ENCODE measurements around the gene RGS19. TPM values are rescaled to one million over a fixed set of nuclear protein-coding genes. Genes with fewer than 3 reads are reported as not detected.
"Not testable (repeated sequence)": the region's sequence is repeated elsewhere in the genome, so short reads cannot be mapped to it uniquely, and the experiment has no call there.

Gene RGS19
- total RNA-seq, 1 donor: 9.8 TPM

DNA sequence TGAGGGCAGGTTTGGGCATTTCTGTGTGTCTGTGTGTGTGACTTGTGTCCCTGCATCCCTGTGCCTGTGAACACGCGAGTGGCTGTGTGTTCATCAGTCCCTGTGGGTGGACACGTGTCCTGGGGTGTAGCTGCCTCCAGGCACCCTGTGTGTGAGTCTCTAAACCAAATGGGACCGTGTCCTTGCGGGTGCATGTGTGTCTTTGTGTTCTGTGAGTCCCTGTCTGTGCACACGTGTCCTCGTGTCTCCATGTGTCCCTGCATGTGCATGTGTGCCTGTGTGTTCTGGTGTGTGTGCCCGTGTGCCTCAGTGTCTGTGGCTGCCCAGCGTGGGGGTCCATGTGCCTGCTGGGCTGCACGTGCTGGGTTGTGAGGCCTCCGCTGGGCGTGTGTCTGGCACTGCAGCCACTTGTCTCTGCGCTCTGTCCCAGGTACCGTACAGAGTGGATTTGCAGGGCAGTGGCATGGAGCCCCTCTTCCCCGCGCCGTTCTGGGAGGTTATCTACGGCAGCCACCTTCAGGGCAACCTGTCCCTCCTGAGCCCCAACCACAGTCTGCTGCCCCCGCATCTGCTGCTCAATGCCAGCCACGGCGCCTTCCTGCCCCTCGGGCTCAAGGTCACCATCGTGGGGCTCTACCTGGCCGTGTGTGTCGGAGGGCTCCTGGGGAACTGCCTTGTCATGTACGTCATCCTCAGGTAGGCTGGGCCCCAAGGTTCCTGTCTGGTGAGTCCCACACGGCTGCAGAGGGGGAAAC lies 13.1 kb upstream of the RGS19 start:
- no peak for DNase-seq (ENCODE audit: low read depth)
- TF ChIP-seq, protein P1, sequence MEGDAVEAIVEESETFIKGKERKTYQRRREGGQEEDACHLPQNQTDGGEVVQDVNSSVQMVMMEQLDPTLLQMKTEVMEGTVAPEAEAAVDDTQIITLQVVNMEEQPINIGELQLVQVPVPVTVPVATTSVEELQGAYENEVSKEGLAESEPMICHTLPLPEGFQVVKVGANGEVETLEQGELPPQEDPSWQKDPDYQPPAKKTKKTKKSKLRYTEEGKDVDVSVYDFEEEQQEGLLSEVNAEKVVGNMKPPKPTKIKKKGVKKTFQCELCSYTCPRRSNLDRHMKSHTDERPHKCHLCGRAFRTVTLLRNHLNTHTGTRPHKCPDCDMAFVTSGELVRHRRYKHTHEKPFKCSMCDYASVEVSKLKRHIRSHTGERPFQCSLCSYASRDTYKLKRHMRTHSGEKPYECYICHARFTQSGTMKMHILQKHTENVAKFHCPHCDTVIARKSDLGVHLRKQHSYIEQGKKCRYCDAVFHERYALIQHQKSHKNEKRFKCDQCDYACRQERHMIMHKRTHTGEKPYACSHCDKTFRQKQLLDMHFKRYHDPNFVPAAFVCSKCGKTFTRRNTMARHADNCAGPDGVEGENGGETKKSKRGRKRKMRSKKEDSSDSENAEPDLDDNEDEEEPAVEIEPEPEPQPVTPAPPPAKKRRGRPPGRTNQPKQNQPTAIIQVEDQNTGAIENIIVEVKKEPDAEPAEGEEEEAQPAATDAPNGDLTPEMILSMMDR (IDR thresholded peaks at IDR 0.05; ENCODE audit: insufficient read depth, low read length): no peak
- no peak overlapping the region for H3K4me3 ChIP-seq (ENCODE audit: low read depth, low read length)

DNA sequence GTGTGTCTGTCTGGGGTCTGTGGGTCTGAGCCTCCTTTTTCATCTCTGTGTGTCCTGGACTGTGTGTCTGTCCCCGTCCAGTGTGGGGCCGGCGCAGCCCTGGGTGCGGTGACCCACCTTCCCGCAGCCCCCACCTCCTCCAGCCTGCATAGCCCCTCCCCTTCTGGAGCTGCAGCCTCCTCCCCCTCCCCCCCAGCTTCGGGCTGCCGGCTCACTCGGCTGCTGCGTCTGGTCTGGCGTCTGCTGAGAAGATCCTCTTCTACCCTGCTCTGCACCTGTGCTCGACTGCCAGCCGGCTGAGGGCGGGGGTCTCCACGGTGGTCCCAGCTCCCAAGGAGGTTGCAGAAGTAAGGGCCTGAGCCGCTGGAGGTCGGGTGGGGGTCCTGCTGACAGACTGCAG lies 12.5 kb upstream of the RGS19 start:
- TF ChIP-seq, protein P1 (IDR thresholded peaks at IDR 0.05; ENCODE audit: insufficient read depth, low read length): no peak
- DNase-seq (ENCODE audit: low read depth): no peak
- no peak overlapping the region for H3K4me3 ChIP-seq (ENCODE audit: low read depth, low read length)

DNA sequence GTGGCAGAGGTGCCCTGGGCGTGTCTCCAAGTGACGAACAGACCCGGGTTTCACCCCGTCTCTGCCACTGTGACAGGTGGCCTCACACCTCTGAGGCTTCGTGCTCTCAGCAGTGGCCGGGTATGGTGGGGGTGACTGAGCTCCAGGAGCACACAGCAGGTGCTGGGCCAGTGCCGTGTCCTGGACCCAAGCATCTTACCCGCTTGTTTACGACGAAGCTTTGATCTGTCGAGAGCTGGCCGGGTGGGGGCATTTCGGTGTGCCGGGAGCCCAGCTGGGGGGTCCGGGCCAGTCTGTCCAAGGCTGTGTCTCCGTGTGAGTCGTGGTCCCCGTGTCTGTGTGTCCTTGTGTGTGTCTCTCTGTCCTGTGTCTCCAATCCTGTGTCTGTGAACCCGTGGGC lies 12.0 kb upstream of the RGS19 start:
- no peak for DNase-seq (ENCODE audit: low read depth)
- TF ChIP-seq, protein P1 (IDR thresholded peaks at IDR 0.05; ENCODE audit: insufficient read depth, low read length): no peak
- no peak overlapping the region for H3K4me3 ChIP-seq (ENCODE audit: low read depth, low read length)

DNA sequence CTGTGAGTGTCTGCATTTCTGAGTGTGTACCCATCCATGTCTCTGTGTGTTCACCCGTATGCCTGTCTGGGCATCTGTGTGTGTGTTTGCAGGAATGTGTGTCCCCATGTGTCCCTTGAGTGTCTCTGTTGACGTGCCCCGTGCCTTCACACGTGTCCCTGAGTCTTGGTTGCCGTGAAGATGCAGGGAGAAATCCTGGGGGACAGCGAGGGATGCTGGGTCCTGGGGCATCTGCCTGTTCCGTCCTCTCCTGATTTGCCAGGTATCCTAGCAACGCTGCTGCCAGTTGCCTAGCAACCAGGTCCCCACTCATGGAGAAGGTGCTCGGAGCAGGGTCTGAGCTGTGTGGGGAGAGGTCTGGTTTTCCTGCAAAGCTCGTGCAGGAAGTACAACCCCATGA lies 10.8 kb upstream of the RGS19 start:
- H3K4me3 ChIP-seq (ENCODE audit: low read depth, low read length): no peak overlapping the region
- DNase-seq (ENCODE audit: low read depth): no peak
- TF ChIP-seq, protein P1 (IDR thresholded peaks at IDR 0.05; ENCODE audit: insufficient read depth, low read length): no peak

DNA sequence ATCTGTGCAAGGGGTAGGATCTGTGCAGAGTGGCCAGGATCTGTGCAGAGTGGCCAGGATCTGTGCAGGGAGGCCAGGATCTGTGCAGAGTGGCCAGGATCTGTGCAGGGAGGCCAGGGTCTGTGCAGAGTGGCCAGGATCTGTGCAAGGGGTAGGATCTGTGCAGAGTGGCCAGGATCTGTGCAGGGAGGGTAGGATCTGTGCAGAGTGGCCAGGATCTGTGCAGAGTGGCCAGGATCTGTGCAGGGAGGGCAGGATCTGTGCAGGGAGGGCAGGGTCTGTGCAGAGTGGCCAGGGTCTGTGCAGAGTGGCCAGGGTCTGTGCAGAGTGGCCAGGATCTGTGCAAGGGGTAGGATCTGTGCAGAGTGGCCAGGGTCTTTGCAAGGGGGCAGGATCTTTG lies 9.3 kb upstream of the RGS19 start:
- H3K4me3 ChIP-seq (ENCODE audit: low read depth, low read length); DNase-seq (ENCODE audit: low read depth): not testable (repeated sequence)

DNA sequence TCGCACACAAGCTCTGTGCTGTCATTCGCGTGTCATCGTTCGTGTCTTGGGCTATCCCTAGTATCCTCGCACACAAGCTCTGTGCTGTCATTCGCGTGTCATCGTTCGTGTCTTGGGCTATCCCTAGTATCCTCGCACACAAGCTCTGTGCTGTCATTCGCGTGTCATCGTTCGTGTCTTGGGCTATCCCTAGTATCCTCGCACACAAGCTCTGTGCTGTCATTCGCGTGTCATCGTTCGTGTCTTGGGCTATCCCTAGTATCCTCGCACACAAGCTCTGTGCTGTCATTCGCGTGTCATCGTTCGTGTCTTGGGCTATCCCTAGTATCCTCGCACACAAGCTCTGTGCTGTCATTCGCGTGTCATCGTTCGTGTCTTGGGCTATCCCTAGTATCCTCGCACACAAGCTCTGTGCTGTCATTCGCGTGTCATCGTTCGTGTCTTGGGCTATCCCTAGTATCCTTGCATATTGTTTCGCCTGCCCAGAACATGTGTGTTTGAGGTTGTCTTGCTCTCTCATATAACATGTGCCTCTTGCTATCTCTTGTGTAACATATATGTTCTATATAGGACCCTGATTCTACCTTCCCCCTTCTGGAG lies 8.0 kb upstream of the RGS19 start:
- H3K4me3 ChIP-seq (ENCODE audit: low read depth, low read length): not testable (repeated sequence)

DNA sequence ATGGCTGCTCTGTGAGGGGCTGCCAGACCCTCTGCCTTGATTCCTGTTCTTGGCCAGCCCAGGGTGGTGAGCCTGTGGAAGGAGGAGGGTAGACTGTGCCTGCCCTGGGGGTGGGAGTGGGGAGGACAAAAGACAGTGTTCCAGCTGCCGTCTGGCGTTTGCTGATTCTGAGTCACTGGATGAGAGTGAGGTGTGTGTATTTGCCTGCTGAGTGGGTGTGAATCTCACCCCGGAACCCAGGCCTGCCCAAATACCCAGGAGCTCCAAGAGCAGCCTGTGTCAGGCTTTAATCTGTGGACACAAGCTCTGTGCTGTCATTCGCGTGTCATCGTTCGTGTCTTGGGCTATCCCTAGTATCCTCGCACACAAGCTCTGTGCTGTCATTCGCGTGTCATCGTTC lies 7.5 kb upstream of the RGS19 start:
- no peak overlapping the region for H3K4me3 ChIP-seq (ENCODE audit: low read depth, low read length)
- TF ChIP-seq, protein P1 (IDR thresholded peaks at IDR 0.05; ENCODE audit: insufficient read depth, low read length): no peak
- DNase-seq (ENCODE audit: low read depth): no peak

More for the DNA sequence above, 8.0 kb upstream of the RGS19 start:
- not testable (repeated sequence) for DNase-seq (ENCODE audit: low read depth)

DNA sequence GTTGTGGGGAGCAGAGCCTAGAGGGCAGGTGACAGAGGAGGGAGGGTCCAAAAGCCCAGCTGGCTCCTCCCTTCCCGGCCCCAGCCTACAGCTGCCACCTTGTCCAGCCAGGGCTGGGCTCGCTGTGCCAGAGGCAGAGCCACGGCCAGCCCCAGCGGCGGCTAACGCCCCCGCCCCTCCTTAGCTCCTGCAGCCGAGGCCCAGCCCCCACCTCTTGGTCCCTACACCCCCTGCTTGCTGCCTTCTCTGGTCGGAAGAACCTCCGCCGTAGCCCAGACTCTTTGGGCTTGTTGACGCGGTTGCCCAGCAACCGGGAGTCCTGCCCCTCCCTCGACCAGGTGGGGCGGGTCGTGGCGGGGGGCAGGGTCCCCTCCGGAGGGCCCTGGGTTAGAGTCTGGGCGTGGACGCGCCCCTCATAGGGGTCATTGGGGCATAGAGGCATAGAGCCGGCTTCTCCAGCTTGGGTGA lies 5.4 kb upstream of the RGS19 start:
- TF ChIP-seq, protein P1 (IDR thresholded peaks at IDR 0.05; ENCODE audit: insufficient read depth, low read length): no peak
- H3K4me3 ChIP-seq (ENCODE audit: low read depth, low read length): no peak overlapping the region
- no peak for DNase-seq (ENCODE audit: low read depth)
